SK-N-SH (cell line): ENCODE results near the gene SAPCD2. TPM values are rescaled to one million over a fixed set of nuclear protein-coding genes. Genes with fewer than 3 reads are reported as not detected.
"Not testable (repeated sequence)": the region's sequence is repeated elsewhere in the genome, so short reads cannot be mapped to it uniquely, and the experiment has no call there.

Source experiments
- CTCF ChIA-PET: fragments of 300-600, 350-600 bp; formaldehyde crosslinking; extraction: SDS; loops from one replicate; lab custom pipeline; 2021; lab: Yijun Ruan, JAX
- POLR2A ChIA-PET: fragments of 350-600 bp; sonication (Branson Sonifier 250); formaldehyde crosslinking; extraction: SDS; loops from one replicate; lab custom pipeline; 2020; ENCODE audit warnings: antibody characterized with exemption, inconsistent platforms; lab: Yijun Ruan, JAX
- DNase-seq: peaks from one replicate; pipeline ENCODE4 v3.0.0; 2012
- H2AFZ ChIP-seq: fragments of 200-600 bp; sonication (generic); 2 replicates; pipeline ENCODE4 v1.8.1; 2016; ENCODE audit warnings: antibody characterized with exemption, mild to moderate bottlenecking, low read depth
- H3F3A ChIP-seq: fragments of 200-600 bp; sonication (generic); replicated peaks from 2 replicates; pipeline ENCODE3; 2016; ENCODE audit warnings: antibody characterized with exemption, mild to moderate bottlenecking; ENCODE audit not compliant: insufficient read depth
- H3K27ac ChIP-seq, 2 experiments: fragments of 200-500 bp in 1 of 2; fragments of 200-600 bp in 1 of 2; sonication (Bioruptor generic) in 1 of 2; sonication (generic), shearing (Covaris generic) in 1 of 2; 2 replicates each; pipeline versions ENCODE4 v1.5.1 to v1.6.1; 2014 to 2016; ENCODE audit warnings: low read depth in 2 of 2, inconsistent platforms in 1 of 2, low read length in 1 of 2, mild to moderate bottlenecking in 1 of 2, mixed read lengths in 1 of 2
- H3K27me3 ChIP-seq: fragments of 200-600 bp; sonication (generic), shearing (Covaris generic); 2 replicates; pipeline ENCODE4 v1.6.1; 2016; ENCODE audit warnings: mixed run types; ENCODE audit not compliant: insufficient read depth
- H3K36me3 ChIP-seq, 2 experiments: fragments of 200-500 bp in 1 of 2; fragments of 200-600 bp in 1 of 2; sonication (Bioruptor generic) in 1 of 2; sonication (generic) in 1 of 2; replicated peaks in 1 of 2; 2 replicates each; pipeline versions ENCODE3 to v1.5.1; 2014 to 2016; ENCODE audit warnings: low read length in 1 of 2, mild to moderate bottlenecking in 1 of 2; ENCODE audit not compliant: insufficient read depth in 2 of 2, control insufficient read depth in 1 of 2
- H3K4me1 ChIP-seq, 2 experiments: fragments of 200-500 bp in 1 of 2; fragments of 200-600 bp in 1 of 2; sonication (Bioruptor generic) in 1 of 2; sonication (generic), shearing (Covaris generic) in 1 of 2; 2 replicates each; pipeline versions ENCODE4 v1.5.1 to v1.6.1; 2014 to 2016; ENCODE audit warnings: low read depth in 1 of 2, low read length in 1 of 2, mixed run types in 1 of 2; ENCODE audit not compliant: insufficient read depth in 2 of 2, control insufficient read depth in 1 of 2
- H3K4me2 ChIP-seq: fragments of 200-600 bp; sonication (generic), shearing (Covaris generic); 2 replicates; pipeline ENCODE4 v1.6.1; 2017; ENCODE audit warnings: mixed run types
- H3K4me3 ChIP-seq, 2 experiments: fragments of 200-500 bp in 1 of 2; fragments of 200-600 bp in 1 of 2; sonication (Bioruptor generic) in 1 of 2; sonication (generic), shearing (Covaris generic) in 1 of 2; 2 replicates each; pipeline versions ENCODE4 v1.5.1 to v1.8.1; 2014 to 2016; ENCODE audit warnings: low read depth in 2 of 2, inconsistent platforms in 1 of 2, low read length in 1 of 2, mild to moderate bottlenecking in 1 of 2, mixed read lengths in 1 of 2, moderate library complexity in 1 of 2
- H3K79me2 ChIP-seq: fragments of 200-600 bp; sonication (generic); 2 replicates; pipeline ENCODE4 v1.8.1; 2017; ENCODE audit warnings: mild to moderate bottlenecking; ENCODE audit not compliant: insufficient read depth
- H3K9ac ChIP-seq: fragments of 200-600 bp; sonication (generic); 2 replicates; pipeline ENCODE4 v1.6.1; 2017; ENCODE audit warnings: mixed run types
- H3K9me2 ChIP-seq: fragments of 200-600 bp; sonication (generic); 2 replicates; pipeline ENCODE4 v1.6.1; 2017; ENCODE audit warnings: mixed run types
- H3K9me3 ChIP-seq: fragments of 200-600 bp; sonication (generic); 2 replicates; pipeline ENCODE4 v1.6.1; 2017; ENCODE audit warnings: mixed run types, mild to moderate bottlenecking, moderate library complexity
- H4K20me1 ChIP-seq: fragments of 200-600 bp; sonication (generic); 2 replicates; pipeline ENCODE4 v1.6.1; 2017; ENCODE audit warnings: mild to moderate bottlenecking, mixed run types; ENCODE audit not compliant: insufficient read depth
- ELF1 ChIP-seq: IDR thresholded peaks from 2 replicates; pipeline ENCODE4 v1.4.0; 2012
- FOXJ3 ChIP-seq: sonication (generic); formaldehyde crosslinking; IDR thresholded peaks from 2 replicates; pipeline ENCODE4 v1.5.1; 2020; ENCODE audit warnings: mild to moderate bottlenecking, missing genetic modification reagents
- FOXM1 ChIP-seq: IDR thresholded peaks from 2 replicates; pipeline ENCODE4 v1.4.0; 2012; ENCODE audit warnings: low read depth, mild to moderate bottlenecking
- GATA2 ChIP-seq: sonication (generic); formaldehyde crosslinking; IDR thresholded peaks from 2 replicates; pipeline ENCODE4 v1.5.0; 2020; ENCODE audit warnings: mild to moderate bottlenecking, missing genetic modification reagents
- JUND ChIP-seq: IDR thresholded peaks from 2 replicates; pipeline ENCODE4 v1.4.0; 2012
- MXI1 ChIP-seq: IDR thresholded peaks from 2 replicates; pipeline ENCODE4 v1.6.1; 2012; ENCODE audit warnings: mild to moderate bottlenecking, low read depth, low read length, improper control_type of control experiment
- NRF1 ChIP-seq: IDR thresholded peaks from 2 replicates; pipeline ENCODE4 v1.6.1; 2012; ENCODE audit warnings: low read depth, mild to moderate bottlenecking, low read length
- PBX3 ChIP-seq: IDR thresholded peaks from 2 replicates; pipeline ENCODE4; 2012
- POLR2AphosphoS5 ChIP-seq: IDR thresholded peaks from 2 replicates; pipeline ENCODE4 v1.6.1; 2012; ENCODE audit warnings: low read depth, low read length
- RAD21 ChIP-seq: IDR thresholded peaks from 2 replicates; pipeline ENCODE4 v1.6.1; 2012; ENCODE audit warnings: mild to moderate bottlenecking, low read length
- RFX5 ChIP-seq: IDR thresholded peaks from 2 replicates; pipeline ENCODE4 v1.6.1; 2012; ENCODE audit warnings: mild to moderate bottlenecking, improper control_type of control experiment, low read length
- SMC3 ChIP-seq: IDR thresholded peaks from 2 replicates; pipeline ENCODE4 v1.6.1; 2012; ENCODE audit warnings: low read depth, low read length, improper control_type of control experiment
- USF2 ChIP-seq: fragments of 150-350 bp; IDR thresholded peaks from 2 replicates; pipeline ENCODE4 v1.6.1; 2017; ENCODE audit warnings: antibody characterized with exemption, low read length, low read depth, borderline replicate concordance
- WGBS: methylation state at CpG from one replicate; pipeline ENCODE4 v1.1.6; 2017; ENCODE audit warnings: low lambda C conversion rate; 5-methylcytosine and 5-hydroxymethylcytosine counted together
- polyA plus RNA-seq, 3 experiments: library from polyadenylated mRNA; depleted of rRNA; stranded (reverse); fragments of >200 nt; gene quantifications; 2 replicates each; pipeline ENCODE4 v1.2.3, GENCODE V29; 2012

SAPCD2 gene
- 4.6 and 6.0 TPM in 2 replicates for polyA plus RNA-seq (2012; rRNA removed)
- polyA plus RNA-seq (2012; cell fraction: cytosol; rRNA removed), result 2.1 and 5.0 TPM in 2 replicates
- 6.3 and 7.3 TPM in 2 replicates for polyA plus RNA-seq (2012; cell fraction: nucleus; rRNA removed)

- DNase-seq, result peak; percentile 95
These were observed at the start of gene SAPCD2 for GRCh38 chr9:137070201-137070905. SAPCD2 (minus strand) TSS chr9:137070557; CDS start chr9:137070460, 97 bp downstream.

GRCh38 chr9:137118092-137118603, 47.8 kb upstream of the SAPCD2 start:
- not testable (repeated sequence) for H3K4me2 ChIP-seq, H3K27me3 ChIP-seq, H3K79me2 ChIP-seq, H4K20me1 ChIP-seq, H3K4me3 ChIP-seq, H2AFZ ChIP-seq, H3F3A ChIP-seq, H3K27ac ChIP-seq, H3K36me3 ChIP-seq, H3K9ac ChIP-seq, DNase-seq, H3K9me2 ChIP-seq, H3K9me3 ChIP-seq
- WGBS, result 81% methylated on average over 11 of the region's 12 CpGs
- H3K4me1 ChIP-seq, result peaks cover 0 to 10% of the 10 kb centered on the region in 2 experiments; a peak in 1 of 4 replicates
- POLR2A ChIA-PET, result interaction anchor here (1.2 kb wide), 1 partner anchor 109 kb away, joined by 3 read pairs; the partner anchor contains the start of gene RNF224
- CTCF ChIA-PET, result interaction anchor here (1.0 to 4.9 kb wide), 7 partner anchors 53 to 125 kb away, joined by 3 to 40 read pairs (median 3); partner anchors contain the start of genes RNF224 and TMEM210

More at GRCh38 chr9:137070201-137070905, at the start of gene SAPCD2:
- Histone ChIP-seq H3K79me2 (0 out of 2 replicates have a peak, but pooled peaks cover 3% of the 10 kb centered on the region), H3K9me2 (no peaks in the 10 kb centered on the region), H3K9ac (no peak within 1 kb of the TSS), H2AFZ (peak within 1 kb of the TSS; percentile 84; the same call in 1 of the 2 replicates), H3F3A (peaks cover 13% of the 10 kb centered on the region), H3K36me3 (no peaks in the 10 kb centered on the region), H3K4me1 (peaks cover 0 to 29% of the 10 kb centered on the region in 2 experiments; a peak in 1 of 4 replicates), H4K20me1 (peaks cover 12% of the 10 kb centered on the region; the same call in 1 of the 2 replicates), H3K9me3 (no peaks in the 10 kb centered on the region), H3K27ac (peak within 1 kb of the TSS in 1 of 2 experiments; percentile 80; a peak in 2 of 4 replicates), H3K27me3 (no peaks in the 10 kb centered on the region)
- ChIA-PET POLR2A (interaction anchor here (0.7 to 2.8 kb wide), 5 partner anchors 9 to 171 kb away, joined by 3 to 21 read pairs (median 12); partner anchors contain the start of genes MAN1B1, NPDC1 and TUBB4B), CTCF (interaction anchor here (0.9 to 16.8 kb wide), 11 partner anchors 9 to 179 kb away, joined by 3 to 803 read pairs (median 12); partner anchors contain the start of genes ABCA2, CYSRT1, ENTPD2 and FUT7)
- WGBS, result 0% methylated on average over 14 of the region's 74 CpGs
- TF ChIP-seq NRF1 (peak; percentile 56), MXI1 (peak; percentile 65), RFX5 (peak; percentile 84), USF2 (no peak), POLR2AphosphoS5 (0 out of 2 replicates have a peak, but pooled peaks have one; percentile 25)
- TF ChIP-seq, all 33 proteins: peak for 4
- Histone ChIP-seq H3K4me3 (peak within 1 kb of the TSS; percentile 53 to 57), H3K4me2 (peak within 1 kb of the TSS; percentile 80)

GRCh38 chr9:137117269-137117731, 46.9 kb upstream of the SAPCD2 start:
- WGBS, result 98% methylated on average over 8 of the region's 15 CpGs
- H3K9me2 ChIP-seq, result no peaks in the 10 kb centered on the region
- ChIA-PET POLR2A (no interaction called here), CTCF (interaction anchor here (0.6 to 4.9 kb wide), 2 partner anchors 22 to 110 kb away, joined by 3 to 40 read pairs; partner anchors contain the start of gene RNF224)
- no peak for TF ChIP-seq USF2
- TF ChIP-seq JUND, result no peak
- no peak for TF ChIP-seq FOXM1
- TF ChIP-seq PBX3, result no peak
- no peak for TF ChIP-seq RAD21
- TF ChIP-seq FOXJ3 (CRISPR knock-in tag), result no peak
- TF ChIP-seq ELF1, result no peak
- no peak for TF ChIP-seq GATA2 (CRISPR knock-in tag)
- TF ChIP-seq POLR2AphosphoS5, result no peak
- TF ChIP-seq SMC3, result no peak
- no peak overlapping the region for H3K4me3 ChIP-seq
- no peaks in the 10 kb centered on the region for H3K27me3 ChIP-seq
- peaks cover 0 to 6% of the 10 kb centered on the region in 2 experiments for H3K36me3 ChIP-seq
- H3K4me2 ChIP-seq, result no peak overlapping the region
- no peaks in the 10 kb centered on the region for H3F3A ChIP-seq
- H3K4me1 ChIP-seq, result peaks cover 0 to 10% of the 10 kb centered on the region in 2 experiments; a peak in 1 of 4 replicates
- H2AFZ ChIP-seq, result no peak overlapping the region
- H3K9ac ChIP-seq, result no peak overlapping the region
- H3K9me3 ChIP-seq, result no peaks in the 10 kb centered on the region
- H4K20me1 ChIP-seq, result no peaks in the 10 kb centered on the region
- H3K79me2 ChIP-seq, result no peaks in the 10 kb centered on the region
- no peak for DNase-seq
- H3K27ac ChIP-seq, result no peak overlapping the region
